ENCODE data around the gene SLC49A3. TPM values are rescaled to one million over a fixed set of nuclear protein-coding genes. Genes with fewer than 3 reads are reported as not detected.
"Not testable (repeated sequence)": the region's sequence is repeated elsewhere in the genome, so short reads cannot be mapped to it uniquely, and the experiment has no call there.

SLC49A3 gene
- total RNA-seq, 1 donor from 2014 or later: 6.2 TPM

GRCh38 chr4:700587-701264 lies 11.8 kb upstream of the SLC49A3 start:
- H3K4me2 ChIP-seq (ENCODE audit: low read length): no peak overlapping the region
- no peaks in the 10 kb centered on the region for H3K27me3 ChIP-seq (ENCODE audit: insufficient read depth, low read length)
- H3K9ac ChIP-seq (ENCODE audit: low read length): no peak overlapping the region
- H4K20me1 ChIP-seq (ENCODE audit: insufficient read depth, low read length): no peaks in the 10 kb centered on the region
- no peak overlapping the region for H3K4me3 Mint-ChIP-seq (ENCODE audit: unreplicated experiment)
- H3K27ac Mint-ChIP-seq (ENCODE audit: unreplicated experiment): no peak overlapping the region
- H3K27me3 Mint-ChIP-seq (ENCODE audit: low read depth, unreplicated experiment): peaks cover 5% of the 10 kb centered on the region
- H3K9me3 Mint-ChIP-seq (ENCODE audit: unreplicated experiment): peaks cover 2% of the 10 kb centered on the region
- no peaks in the 10 kb centered on the region for H3K9me3 ChIP-seq (ENCODE audit: insufficient read depth, low read depth, low read length)
- H3K27ac ChIP-seq (ENCODE audit: low read depth, low read length): no peak overlapping the region
- peaks cover 7% of the 10 kb centered on the region for H3K4me1 ChIP-seq (ENCODE audit: insufficient read depth, low read length)
- H2AFZ ChIP-seq (ENCODE audit: low read depth, low read length): no peak overlapping the region
- no peak for DNase-seq (ENCODE audit: low read depth)
- H3K79me2 ChIP-seq (ENCODE audit: insufficient read depth, low read length): peaks cover under 1% of the 10 kb centered on the region
- H3K4me1 Mint-ChIP-seq (ENCODE audit: low read depth, unreplicated experiment): peaks cover 2% of the 10 kb centered on the region
- TF ChIP-seq CTCF (IDR thresholded peaks at IDR 0.05; ENCODE audit: insufficient read depth, low read depth, low read length): no peak
- TF ChIP-seq EZH2 (IDR thresholded peaks at IDR 0.05; ENCODE audit: insufficient read depth, low read length): no peak
- no peak overlapping the region for H3K4me3 ChIP-seq (ENCODE audit: insufficient read depth, low read depth, low read length)
- H3K36me3 ChIP-seq (ENCODE audit: insufficient read depth, low read length): no peaks in the 10 kb centered on the region
- no peak for FAIRE-seq
- H3K36me3 Mint-ChIP-seq (ENCODE audit: low read depth, unreplicated experiment): peaks cover 8% of the 10 kb centered on the region

DNA sequence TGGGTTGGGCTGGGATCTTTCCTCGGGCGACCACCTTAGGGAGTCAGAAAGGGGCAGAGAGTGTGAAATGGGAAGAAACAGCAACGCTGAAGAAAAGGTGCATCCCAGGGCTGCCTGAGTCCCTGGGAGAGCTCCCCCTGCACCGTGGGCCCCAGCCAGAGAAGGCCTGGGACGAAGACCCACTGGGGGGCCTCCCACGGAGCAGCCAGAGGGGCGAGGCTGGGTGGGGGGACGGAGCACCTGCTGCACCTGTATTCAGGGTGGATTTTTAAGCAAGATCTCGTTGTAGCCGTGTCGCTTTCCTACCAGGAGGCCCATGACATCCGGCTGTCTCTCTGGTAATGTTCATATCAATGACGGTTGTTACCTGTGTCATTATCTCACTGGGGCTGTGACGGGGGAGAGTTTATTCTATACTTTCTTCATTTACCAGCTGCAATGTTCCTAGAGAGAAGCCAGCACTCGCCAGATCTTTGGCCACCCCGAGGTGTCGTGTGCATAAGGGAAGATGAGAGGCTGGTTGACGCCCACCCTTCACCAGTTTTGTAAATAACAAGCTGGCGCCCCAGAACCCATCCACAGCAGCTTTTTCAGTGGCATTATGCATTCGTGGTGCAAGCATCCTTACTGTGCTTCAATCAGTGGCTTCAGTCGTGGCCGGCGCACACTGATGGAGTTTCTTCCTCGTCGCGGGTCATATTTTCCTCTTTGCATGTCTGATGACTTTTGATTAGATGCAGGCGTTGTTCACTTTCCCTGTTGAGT lies 11.0 kb upstream of the SLC49A3 start:
- TF ChIP-seq CTCF (IDR thresholded peaks at IDR 0.05; ENCODE audit: insufficient read depth, low read depth, low read length): no peak
- TF ChIP-seq EZH2 (IDR thresholded peaks at IDR 0.05; ENCODE audit: insufficient read depth, low read length): no peak
- peaks cover 5% of the 10 kb centered on the region for H3K27me3 Mint-ChIP-seq (ENCODE audit: low read depth, unreplicated experiment)
- Histone ChIP-seq H3K4me2 (ENCODE audit: low read length) (peak overlapping the region; percentile 65), H3K9me3 (ENCODE audit: insufficient read depth, low read depth, low read length) (no peaks in the 10 kb centered on the region), H3K79me2 (ENCODE audit: insufficient read depth, low read length) (no peaks in the 10 kb centered on the region), H3K9ac (ENCODE audit: low read length) (no peak overlapping the region), H3K27ac (ENCODE audit: low read depth, low read length) (no peak overlapping the region), H3K27me3 (ENCODE audit: insufficient read depth, low read length) (no peaks in the 10 kb centered on the region), H3K36me3 (ENCODE audit: insufficient read depth, low read length) (no peaks in the 10 kb centered on the region), H3K4me3 (ENCODE audit: insufficient read depth, low read depth, low read length) (no peak overlapping the region), H3K4me1 (ENCODE audit: insufficient read depth, low read length) (peaks cover 7% of the 10 kb centered on the region), H4K20me1 (ENCODE audit: insufficient read depth, low read length) (no peaks in the 10 kb centered on the region), H2AFZ (ENCODE audit: low read depth, low read length) (no peak overlapping the region)
- H3K9me3 Mint-ChIP-seq (ENCODE audit: unreplicated experiment): peaks cover 2% of the 10 kb centered on the region
- peaks cover 2% of the 10 kb centered on the region for H3K4me1 Mint-ChIP-seq (ENCODE audit: low read depth, unreplicated experiment)
- no peak overlapping the region for H3K27ac Mint-ChIP-seq (ENCODE audit: unreplicated experiment)
- H3K36me3 Mint-ChIP-seq (ENCODE audit: low read depth, unreplicated experiment): peaks cover 8% of the 10 kb centered on the region
- no peak overlapping the region for H3K4me3 Mint-ChIP-seq (ENCODE audit: unreplicated experiment)
- DNase-seq (ENCODE audit: low read depth) (no peak), FAIRE-seq (no peak)

DNA sequence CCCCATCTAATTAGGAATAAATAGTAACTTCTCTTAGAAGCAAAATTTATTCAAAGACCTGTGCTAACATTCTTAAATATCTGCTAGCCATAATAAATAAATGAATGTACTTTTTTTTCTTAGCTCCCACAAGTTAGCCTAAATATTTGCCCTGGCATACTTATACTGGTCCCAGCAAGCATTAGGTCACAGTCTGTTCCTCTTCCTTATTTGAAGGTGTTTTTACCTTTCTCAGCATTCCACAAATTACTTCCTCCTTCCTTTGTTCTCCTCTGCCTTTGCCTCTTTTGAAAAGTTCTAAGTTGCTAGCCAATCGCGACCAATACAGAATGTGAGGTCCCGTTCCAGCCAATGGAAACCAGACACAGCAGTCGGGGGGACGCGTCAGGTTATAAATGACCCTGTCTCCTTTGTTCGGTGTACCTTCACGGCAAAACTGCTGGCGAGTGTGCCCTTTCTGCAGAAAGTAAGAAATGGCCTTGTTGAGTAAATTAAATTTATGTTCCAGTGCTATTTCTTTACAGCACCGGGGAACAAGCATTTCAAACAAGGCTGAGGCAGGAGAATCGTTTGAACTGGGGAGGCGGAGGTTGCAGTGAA lies 5.5 kb upstream of the SLC49A3 start:
- not testable (repeated sequence) for H3K4me1 ChIP-seq (ENCODE audit: insufficient read depth, low read length); H3K4me2 ChIP-seq (ENCODE audit: low read length)

More for the DNA sequence above, 5.5 kb upstream of the SLC49A3 start:
- not testable (repeated sequence) for H3K79me2 ChIP-seq (ENCODE audit: insufficient read depth, low read length); FAIRE-seq; H3K27me3 ChIP-seq (ENCODE audit: insufficient read depth, low read length); DNase-seq (ENCODE audit: low read depth); H4K20me1 ChIP-seq (ENCODE audit: insufficient read depth, low read length); H3K4me1 Mint-ChIP-seq (ENCODE audit: low read depth, unreplicated experiment); H3K27ac ChIP-seq (ENCODE audit: low read depth, low read length); H3K4me3 Mint-ChIP-seq (ENCODE audit: unreplicated experiment); H3K9me3 ChIP-seq (ENCODE audit: insufficient read depth, low read depth, low read length); H3K36me3 Mint-ChIP-seq (ENCODE audit: low read depth, unreplicated experiment); H3K27ac Mint-ChIP-seq (ENCODE audit: unreplicated experiment); H3K27me3 Mint-ChIP-seq (ENCODE audit: low read depth, unreplicated experiment); H3K9me3 Mint-ChIP-seq (ENCODE audit: unreplicated experiment); H3K9ac ChIP-seq (ENCODE audit: low read length); H3K36me3 ChIP-seq (ENCODE audit: insufficient read depth, low read length); H2AFZ ChIP-seq (ENCODE audit: low read depth, low read length); H3K4me3 ChIP-seq (ENCODE audit: insufficient read depth, low read depth, low read length)
